OCI-LY7 (cell line): ENCODE results near the gene RBFOX1. TPM values are rescaled to one million over a fixed set of nuclear protein-coding genes. Genes with fewer than 3 reads are reported as not detected.

Experiments used
- BruUV-seq: library from RNA; stranded (reverse); fragments of 400-500 nt; replicated peaks from 2 replicates; lab custom pipeline; 2021; lab: Mats Ljungman, UMichigan
- CTCF ChIA-PET: fragments of 300-600 bp; sonication (Branson Sonifier 250); formaldehyde crosslinking; loops from one replicate; lab custom pipeline; 2022; ENCODE audit warnings: antibody characterized with exemption; ENCODE audit not compliant: unreplicated experiment; lab: Charles Lee
- POLR2A ChIA-PET: fragments of 300-600 bp; sonication (Branson Sonifier 250); formaldehyde crosslinking; loops from one replicate; lab custom pipeline; 2022; ENCODE audit warnings: antibody characterized with exemption; lab: Charles Lee
- DNase-seq: peaks from one replicate; pipeline ENCODE4 v3.0.0-alpha.2; 2015; ENCODE audit warnings: low spot score
- H2AFZ ChIP-seq: fragments of 200-600 bp; sonication (generic), shearing (Covaris generic); 2 replicates; pipeline ENCODE4 v1.6.1; 2014; ENCODE audit warnings: mild to moderate bottlenecking, antibody characterized with exemption, low read length, moderate library complexity
- H3K27ac ChIP-seq: fragments of 200-600 bp; sonication (generic); 2 replicates; pipeline ENCODE4 v1.5.1; 2014; ENCODE audit warnings: mixed run types, low read depth, mild to moderate bottlenecking, moderate library complexity, low read length, inconsistent platforms; ENCODE audit not compliant: poor library complexity, severe bottlenecking
- H3K36me3 ChIP-seq: fragments of 200-600 bp; sonication (generic); 2 replicates; pipeline ENCODE4 v1.6.1; 2014; ENCODE audit warnings: mild to moderate bottlenecking, antibody characterized with exemption, low read length, moderate library complexity, mixed read lengths; ENCODE audit not compliant: insufficient read depth
- H3K4me1 ChIP-seq: fragments of 200-600 bp; sonication (generic); 2 replicates; pipeline ENCODE4 v1.5.1; 2014; ENCODE audit warnings: mild to moderate bottlenecking, low read length; ENCODE audit not compliant: insufficient read depth, poor library complexity, severe bottlenecking
- H3K4me2 ChIP-seq: fragments of 200-600 bp; sonication (generic); 2 replicates; pipeline ENCODE4 v1.6.1; 2014; ENCODE audit warnings: mild to moderate bottlenecking, low read length
- H3K4me3 ChIP-seq: fragments of 200-600 bp; sonication (generic); 2 replicates; pipeline ENCODE4 v1.5.1; 2014; ENCODE audit warnings: mild to moderate bottlenecking, low read depth, low read length; ENCODE audit not compliant: poor library complexity, severe bottlenecking
- H3K79me2 ChIP-seq: fragments of 200-600 bp; sonication (generic); 2 replicates; pipeline ENCODE4 v1.6.1; 2016; ENCODE audit warnings: low read depth, mild to moderate bottlenecking, low read length, moderate library complexity, mixed read lengths; ENCODE audit not compliant: insufficient read depth
- H3K9me2 ChIP-seq: fragments of 200-600 bp; sonication (generic); 2 replicates; pipeline ENCODE4 v1.6.1; 2016; ENCODE audit warnings: mild to moderate bottlenecking, low read length, mixed read lengths; ENCODE audit not compliant: insufficient read depth
- H3K9me3 ChIP-seq: fragments of 200-600 bp; sonication (generic); 2 replicates; pipeline ENCODE4 v1.6.1; 2014; ENCODE audit warnings: mild to moderate bottlenecking, mixed run types, low read length, mixed read lengths
- H4K20me1 ChIP-seq: fragments of 200-600 bp; sonication (generic); 2 replicates; pipeline ENCODE4 v1.6.1; 2014; ENCODE audit warnings: mild to moderate bottlenecking, antibody characterized with exemption, low read length, moderate library complexity, mixed read lengths; ENCODE audit not compliant: insufficient read depth
- EZH2phosphoT487 ChIP-seq: fragments of 200-600 bp; sonication (generic); IDR thresholded peaks from 2 replicates; pipeline ENCODE4 v1.6.1; 2018; ENCODE audit warnings: low read depth, borderline replicate concordance, mild to moderate bottlenecking, mixed run types, antibody characterized with exemption, low read length, moderate library complexity, mixed read lengths
- intact Hi-C: fragments of 100-400 bp; cut with micrococcal nuclease; formaldehyde crosslinking; loops from one replicate; pipeline ENCODE4 v1.10.0; 2022; ENCODE audit not compliant: unreplicated experiment
- total RNA-seq, 2 experiments: library from RNA; depleted of rRNA in 1 of 2; stranded (reverse); fragments of >200 nt in 1 of 2; shearing (Covaris generic) in 1 of 2; gene quantifications; 2 replicates each; pipeline ENCODE4 v1.2.3, GENCODE V29; 2014 to 2022
- TF ChIP-seq, protein P1 (sequence below): fragments of 200-600 bp; sonication (generic); conservative IDR thresholded peaks from 2 replicates; pipeline ENCODE4 v1.5.1; 2014; ENCODE audit warnings: mild to moderate bottlenecking, antibody characterized with exemption, low read length, moderate library complexity, mixed read lengths

The RBFOX1 gene
- total RNA-seq, 2 experiments from 2014 or later = not detected

DNA sequence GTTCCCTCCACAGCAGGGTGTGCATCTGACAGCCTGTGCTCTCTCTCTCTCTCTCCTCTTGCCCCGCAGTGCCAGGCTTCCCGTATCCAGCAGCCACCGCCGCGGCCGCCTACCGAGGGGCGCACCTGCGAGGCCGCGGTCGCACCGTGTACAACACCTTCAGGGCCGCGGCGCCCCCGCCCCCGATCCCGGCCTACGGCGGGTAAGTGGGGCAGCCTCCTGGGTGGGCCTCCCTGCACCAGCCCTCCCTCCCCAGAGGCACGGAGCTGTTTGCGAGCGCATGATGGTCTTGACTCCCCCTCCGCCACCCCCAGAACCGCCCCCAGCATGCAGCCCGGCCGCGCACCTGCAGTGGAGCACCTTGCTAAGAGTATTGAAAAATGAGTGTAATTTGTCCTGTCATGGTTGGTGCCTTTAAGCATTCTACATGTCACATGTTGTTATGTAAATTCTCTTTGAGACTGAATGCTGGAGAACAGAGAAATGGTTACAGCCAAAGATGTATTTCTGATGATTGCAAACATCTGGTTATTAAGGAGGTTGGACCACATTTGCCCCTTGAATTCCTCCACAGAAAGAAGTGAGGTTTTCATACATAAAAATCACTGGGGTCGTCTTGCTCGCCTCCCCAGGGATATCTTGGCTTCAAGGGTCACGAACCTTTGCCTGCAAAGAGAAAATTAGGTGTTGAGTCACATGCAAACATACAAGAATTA lies 321.3 kb downstream of the RBFOX1 start:
- Histone ChIP-seq H3K9me2 (no peaks in the 10 kb centered on the region), H3K4me3 (no peak overlapping the region), H4K20me1 (no peaks in the 10 kb centered on the region), H3K27ac (no peak overlapping the region), H3K9me3 (no peaks in the 10 kb centered on the region), H3K79me2 (no peaks in the 10 kb centered on the region), H2AFZ (no peak overlapping the region), H3K4me2 (no peak overlapping the region), H3K4me1 (no peaks in the 10 kb centered on the region), H3K36me3 (no peaks in the 10 kb centered on the region)
- intact Hi-C loops = no loop called here
- no TSS peak for BruUV-seq
- POLR2A ChIA-PET = no interaction called here
- CTCF ChIA-PET = no interaction called here
- TF ChIP-seq EZH2phosphoT487 = no peak
- TF ChIP-seq, protein P1, sequence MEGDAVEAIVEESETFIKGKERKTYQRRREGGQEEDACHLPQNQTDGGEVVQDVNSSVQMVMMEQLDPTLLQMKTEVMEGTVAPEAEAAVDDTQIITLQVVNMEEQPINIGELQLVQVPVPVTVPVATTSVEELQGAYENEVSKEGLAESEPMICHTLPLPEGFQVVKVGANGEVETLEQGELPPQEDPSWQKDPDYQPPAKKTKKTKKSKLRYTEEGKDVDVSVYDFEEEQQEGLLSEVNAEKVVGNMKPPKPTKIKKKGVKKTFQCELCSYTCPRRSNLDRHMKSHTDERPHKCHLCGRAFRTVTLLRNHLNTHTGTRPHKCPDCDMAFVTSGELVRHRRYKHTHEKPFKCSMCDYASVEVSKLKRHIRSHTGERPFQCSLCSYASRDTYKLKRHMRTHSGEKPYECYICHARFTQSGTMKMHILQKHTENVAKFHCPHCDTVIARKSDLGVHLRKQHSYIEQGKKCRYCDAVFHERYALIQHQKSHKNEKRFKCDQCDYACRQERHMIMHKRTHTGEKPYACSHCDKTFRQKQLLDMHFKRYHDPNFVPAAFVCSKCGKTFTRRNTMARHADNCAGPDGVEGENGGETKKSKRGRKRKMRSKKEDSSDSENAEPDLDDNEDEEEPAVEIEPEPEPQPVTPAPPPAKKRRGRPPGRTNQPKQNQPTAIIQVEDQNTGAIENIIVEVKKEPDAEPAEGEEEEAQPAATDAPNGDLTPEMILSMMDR = no peak
- DNase-seq = no peak

DNA sequence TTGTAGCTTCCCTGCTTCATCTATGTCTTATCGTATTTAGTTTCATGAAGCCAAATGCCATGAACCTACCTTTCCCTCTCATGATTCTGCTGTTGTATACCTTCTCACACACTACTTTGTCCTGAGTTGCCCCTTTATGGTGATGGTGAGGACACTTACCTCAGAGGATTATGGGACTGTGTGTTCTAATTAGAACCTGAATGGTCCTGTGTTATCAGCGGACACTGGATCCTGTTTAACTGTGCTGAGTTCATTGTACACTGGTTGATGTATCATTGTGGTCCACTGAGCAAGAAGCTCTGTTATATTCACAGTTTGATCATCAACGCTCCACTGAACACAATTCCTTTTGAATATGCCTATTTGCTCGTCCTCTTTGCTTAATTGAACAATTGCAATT lies 343.0 kb downstream of the RBFOX1 start:
- TF ChIP-seq, protein P1 = no peak
- no peak for TF ChIP-seq EZH2phosphoT487
- no TSS peak for BruUV-seq
- no peak overlapping the region for H3K4me2 ChIP-seq
- intact Hi-C loops = no loop called here
- ChIA-PET CTCF (no interaction called here), POLR2A (no interaction called here)
- H3K27ac ChIP-seq = no peak overlapping the region
- H3K9me2 ChIP-seq = no peaks in the 10 kb centered on the region
- no peaks in the 10 kb centered on the region for H3K4me1 ChIP-seq
- no peaks in the 10 kb centered on the region for H3K36me3 ChIP-seq
- no peak overlapping the region for H2AFZ ChIP-seq
- no peaks in the 10 kb centered on the region for H3K79me2 ChIP-seq
- H3K9me3 ChIP-seq = no peaks in the 10 kb centered on the region
- H3K4me3 ChIP-seq = no peak overlapping the region
- no peaks in the 10 kb centered on the region for H4K20me1 ChIP-seq
- DNase-seq = no peak

DNA sequence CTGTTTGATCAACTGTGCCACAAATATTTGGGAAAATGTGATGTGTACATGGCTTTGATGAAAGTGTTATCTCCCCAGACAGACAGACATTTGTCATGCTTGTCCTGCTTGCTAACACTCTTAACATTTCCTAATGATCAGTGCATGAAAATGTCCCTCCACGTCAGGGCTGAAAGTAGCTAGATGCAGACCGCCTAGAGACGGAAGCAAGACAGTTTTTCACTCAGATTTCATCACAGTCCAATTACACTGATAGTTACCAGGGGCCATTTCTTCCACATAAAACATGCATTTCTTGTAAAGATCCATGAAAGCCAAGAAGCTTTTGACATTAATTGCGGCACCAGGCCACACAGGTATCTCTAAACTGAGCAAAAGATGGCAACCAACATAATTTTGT lies 347.7 kb downstream of the RBFOX1 start:
- Histone ChIP-seq H3K9me3 (no peaks in the 10 kb centered on the region), H3K4me2 (no peak overlapping the region), H4K20me1 (no peaks in the 10 kb centered on the region), H3K4me1 (no peaks in the 10 kb centered on the region), H3K27ac (no peak overlapping the region), H3K9me2 (no peaks in the 10 kb centered on the region), H3K79me2 (no peaks in the 10 kb centered on the region), H2AFZ (no peak overlapping the region), H3K4me3 (no peak overlapping the region), H3K36me3 (no peaks in the 10 kb centered on the region)
- BruUV-seq = no TSS peak
- TF ChIP-seq, protein P1 = no peak
- no peak for TF ChIP-seq EZH2phosphoT487
- no peak for DNase-seq
- intact Hi-C loops = no loop called here
- ChIA-PET POLR2A (no interaction called here), CTCF (no interaction called here)
